HG03066 (cell line): Measurements from ENCODE around the gene L3MBTL4.

Experiments
- ATAC-seq: cut with Tn5 transposase; IDR thresholded peaks from one replicate; pipeline ENCODE4 v1.9.1; 2021; ENCODE audit warnings: low read depth; ENCODE audit not compliant: unreplicated experiment

The L3MBTL4 gene

GRCh38 chr18:6009756-6010155 is 405.0 kb downstream of the L3MBTL4 start:
- ATAC-seq: no peak

DNA sequence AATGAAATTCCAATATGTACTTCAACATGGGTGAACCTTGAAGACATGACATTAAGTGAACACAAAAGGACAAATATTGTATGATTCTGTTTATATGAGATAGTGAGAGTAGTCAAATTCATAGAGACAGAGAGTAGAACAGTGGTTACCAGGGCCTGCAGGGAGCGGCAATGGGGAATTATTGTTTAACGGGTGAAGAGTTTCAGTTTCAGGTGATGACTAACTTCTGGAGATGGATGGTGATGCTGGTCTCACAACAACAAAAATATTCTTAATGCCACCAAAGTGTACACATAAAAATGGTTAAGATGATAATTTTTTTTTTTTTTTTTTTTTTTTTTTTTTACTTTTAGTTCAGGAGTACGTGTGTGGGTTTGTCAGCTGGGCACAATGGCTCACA is 410.0 kb downstream of the L3MBTL4 start:
- peak; percentile 99 for ATAC-seq

- ATAC-seq: peak; percentile 57
Observed at GRCh38 chr18:6004119-6004518, 410.6 kb downstream of the L3MBTL4 start.

GRCh38 chr18:6001867-6002266 is 412.8 kb downstream of the L3MBTL4 start:
- ATAC-seq: no peak

- ATAC-seq: peak; percentile 99
Observed at GRCh38 chr18:5998907-5999306, 415.8 kb downstream of the L3MBTL4 start.

DNA sequence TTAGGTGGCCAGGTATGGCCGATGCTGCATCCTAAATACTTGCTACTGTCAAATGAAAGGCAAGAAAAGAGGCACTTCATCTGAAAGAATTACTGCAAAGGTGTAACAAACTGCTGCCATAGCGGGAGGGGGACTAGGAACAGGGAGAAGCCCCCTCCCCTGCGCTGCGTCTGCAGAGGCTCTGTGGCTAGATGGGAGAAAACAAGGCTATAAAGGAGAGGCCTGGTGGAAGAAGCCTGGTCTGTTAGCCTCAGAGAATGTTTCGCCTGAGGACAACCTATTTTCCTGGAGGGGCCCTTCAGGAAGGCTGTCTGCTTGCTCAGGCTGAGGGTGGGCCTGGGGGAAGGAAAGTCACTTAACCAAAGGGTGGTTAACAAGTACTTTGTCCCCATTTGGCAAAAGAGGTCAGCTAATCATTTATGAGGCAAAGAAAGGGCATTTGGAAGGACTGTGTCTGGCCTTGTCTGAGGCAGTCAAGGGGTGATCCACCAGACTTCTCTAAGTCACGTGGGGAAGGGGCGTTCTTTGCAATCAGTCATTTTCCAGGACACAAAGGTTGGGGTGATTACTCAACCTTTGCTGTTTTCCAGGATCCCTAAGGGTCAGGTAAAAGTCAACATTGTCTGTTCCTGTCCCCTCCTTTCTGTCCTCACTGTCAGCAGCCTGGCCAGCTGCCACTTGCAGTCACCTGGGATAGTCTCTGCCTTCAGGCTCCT is 416.4 kb downstream of the L3MBTL4 start:
- ATAC-seq: peak; percentile 17

DNA sequence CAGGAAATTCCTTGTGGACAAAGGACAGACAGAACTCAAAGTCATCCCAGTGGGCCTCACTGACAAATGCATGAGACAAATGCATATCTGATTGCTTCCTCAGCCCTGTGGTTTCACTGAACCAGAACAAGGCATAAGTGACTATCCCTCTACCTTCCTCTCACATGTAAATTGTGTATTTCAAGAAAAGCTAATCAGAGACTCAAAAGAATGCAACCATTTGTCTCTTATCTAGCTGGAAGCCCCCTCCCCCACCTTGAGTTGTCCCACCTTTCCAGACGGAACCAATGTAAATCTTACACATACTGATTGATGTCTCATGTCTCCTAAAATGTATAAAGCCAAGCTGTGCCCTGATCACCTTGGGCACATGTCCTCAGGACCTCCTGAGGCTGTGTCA is 417.4 kb downstream of the L3MBTL4 start:
- no peak for ATAC-seq

- no peak for ATAC-seq
Observed at GRCh38 chr18:5995626-5996025, 419.1 kb downstream of the L3MBTL4 start.

DNA sequence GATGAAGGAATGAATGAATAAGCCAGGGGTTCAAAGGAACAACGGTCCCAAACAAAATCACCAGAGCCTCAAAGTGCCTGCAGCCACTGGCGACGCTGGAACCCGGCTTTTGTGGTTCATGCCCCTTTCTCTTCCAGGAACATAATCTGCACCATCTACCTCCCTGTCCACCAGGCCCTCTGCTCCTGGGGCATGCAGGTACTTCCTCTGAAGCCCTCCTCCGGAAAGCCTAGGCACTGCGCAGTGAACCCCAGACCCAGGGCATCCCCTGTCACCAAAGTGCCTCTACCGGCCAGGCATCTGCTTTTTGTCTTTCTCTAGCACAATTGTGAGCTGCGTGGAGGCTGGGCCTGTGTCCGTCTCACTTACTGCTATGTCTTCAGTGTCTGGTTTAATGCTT is 420.8 kb downstream of the L3MBTL4 start:
- ATAC-seq: no peak

DNA sequence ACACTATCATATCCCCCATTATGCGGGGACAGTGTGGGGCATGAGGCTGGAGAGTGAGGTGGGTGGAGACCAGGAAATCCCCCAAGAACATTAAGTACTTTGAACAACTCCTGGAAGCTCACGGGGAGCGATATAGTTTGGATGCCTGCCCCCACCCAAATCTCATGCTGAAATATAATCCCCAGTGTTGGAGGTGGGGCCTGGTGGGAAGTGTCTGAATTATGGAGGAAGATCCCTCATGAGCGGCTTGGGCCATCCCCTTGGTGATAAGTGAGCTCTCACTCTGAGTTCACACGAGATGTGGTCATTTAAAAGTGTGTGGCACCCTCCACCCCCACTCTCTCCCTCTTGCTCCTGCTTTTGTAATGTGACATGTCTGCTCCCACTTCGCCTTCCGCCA is 422.3 kb downstream of the L3MBTL4 start:
- ATAC-seq: no peak

GRCh38 chr18:5987249-5987648 is 427.5 kb downstream of the L3MBTL4 start:
- ATAC-seq: no peak

DNA sequence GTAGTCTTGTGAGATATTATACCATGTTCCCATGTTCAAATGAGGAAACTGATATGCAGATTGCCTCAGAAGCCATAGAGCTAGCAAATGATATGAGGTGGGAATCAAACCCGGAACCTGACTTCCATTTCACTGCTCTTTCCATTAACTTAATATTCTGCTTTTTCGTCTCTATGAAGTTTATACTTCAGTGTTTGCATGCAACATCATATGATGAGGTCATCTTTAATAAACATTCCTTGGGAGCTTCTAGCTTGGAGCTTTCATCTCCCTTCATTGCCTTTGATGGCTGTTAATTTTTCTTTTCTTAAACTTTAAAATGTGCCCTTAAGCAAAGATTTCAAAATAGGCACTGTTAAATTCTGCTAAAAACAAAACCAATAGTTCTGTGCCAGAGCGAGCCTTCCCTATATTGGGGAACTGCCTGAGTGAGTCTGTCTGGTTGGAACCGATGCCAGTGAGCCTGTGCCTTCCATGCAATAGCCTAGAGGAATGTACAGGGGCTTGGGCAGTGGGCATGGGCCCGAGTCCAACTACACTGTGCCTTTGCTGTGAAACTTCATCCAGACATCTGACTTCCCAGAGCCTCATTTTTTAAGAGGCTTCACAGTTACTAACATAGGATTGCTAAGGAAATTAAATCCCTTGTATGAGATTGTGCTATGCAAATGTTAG is 428.3 kb downstream of the L3MBTL4 start:
- no peak for ATAC-seq

- no peak for ATAC-seq
Observed at GRCh38 chr18:5984245-5984644, 430.5 kb downstream of the L3MBTL4 start.

DNA sequence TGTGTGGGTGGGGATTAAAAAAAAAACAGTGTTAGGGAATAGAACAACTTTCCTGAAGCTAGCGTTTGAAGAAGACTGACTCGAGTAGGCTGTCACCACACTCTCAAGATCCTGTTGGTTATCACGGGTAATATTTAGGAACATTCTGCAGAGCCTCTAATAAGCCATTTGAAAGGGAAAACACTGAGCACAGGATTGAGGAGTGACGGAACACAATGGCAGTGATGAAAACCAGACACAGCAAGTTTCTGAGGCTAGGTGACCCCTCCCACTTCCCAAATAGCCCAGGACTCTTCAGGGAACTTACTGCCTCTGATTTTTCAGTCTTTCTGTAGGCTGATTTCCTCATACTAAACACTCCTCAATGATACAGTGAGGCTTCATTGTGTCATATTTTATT is 431.2 kb downstream of the L3MBTL4 start:
- ATAC-seq: no peak

GRCh38 chr18:5982332-5982731 is 432.4 kb downstream of the L3MBTL4 start:
- ATAC-seq: peak; percentile 51

DNA sequence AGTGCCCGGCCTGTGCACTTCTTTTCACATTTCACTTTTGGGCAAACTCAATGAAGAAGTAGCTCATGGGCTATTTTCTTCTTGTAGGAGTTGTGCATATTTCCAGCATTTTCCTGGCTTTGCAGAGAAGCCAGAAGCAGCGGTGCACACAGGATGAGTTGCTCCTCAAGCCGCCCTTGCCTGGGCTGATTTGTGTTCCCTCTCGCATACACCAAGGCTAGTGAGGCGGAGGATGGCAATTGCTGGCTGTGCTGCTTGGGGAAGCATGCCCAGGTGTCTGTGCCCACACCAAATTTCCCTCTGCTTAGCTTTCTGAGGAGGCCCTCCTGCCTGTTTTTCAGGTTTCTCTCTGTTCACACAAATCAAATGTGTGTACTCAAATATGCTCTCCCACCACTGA is 434.0 kb downstream of the L3MBTL4 start:
- ATAC-seq: no peak

GRCh38 chr18:5979971-5980457 is 434.7 kb downstream of the L3MBTL4 start:
- ATAC-seq: peak; percentile 62

DNA sequence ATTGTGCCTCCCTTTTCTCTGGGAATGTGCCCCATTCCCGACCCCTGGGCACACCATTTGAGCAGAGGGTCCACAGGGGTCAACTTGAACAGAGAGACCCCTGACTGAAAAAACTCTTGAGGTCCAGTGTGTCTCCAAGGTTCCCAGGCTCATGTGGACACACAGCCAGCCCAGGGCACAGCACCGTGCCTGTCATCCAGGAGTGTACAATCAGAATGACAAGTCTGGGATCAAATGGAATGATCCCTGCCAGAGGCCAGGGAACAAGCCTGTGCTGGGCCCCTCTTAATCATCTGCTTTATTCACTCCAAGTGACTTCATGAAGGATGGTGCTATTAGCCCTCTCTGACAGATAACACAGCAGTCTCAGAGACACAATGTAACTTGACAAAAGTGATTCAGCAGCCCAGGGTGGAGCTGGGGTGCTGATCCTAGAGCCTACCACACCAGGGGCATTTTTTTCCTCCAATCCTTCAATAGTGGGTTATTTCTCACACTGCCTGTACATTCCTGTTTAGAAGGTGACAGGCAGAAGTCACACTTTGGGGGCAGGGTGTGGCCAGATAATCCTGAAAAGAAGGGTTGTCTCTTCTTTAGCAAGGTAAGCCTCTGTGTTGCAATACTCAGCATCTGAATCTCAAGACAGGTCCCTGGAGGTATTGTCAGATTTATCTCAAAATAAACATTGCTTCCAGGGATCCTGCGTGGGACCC is 435.4 kb downstream of the L3MBTL4 start:
- no peak for ATAC-seq

DNA sequence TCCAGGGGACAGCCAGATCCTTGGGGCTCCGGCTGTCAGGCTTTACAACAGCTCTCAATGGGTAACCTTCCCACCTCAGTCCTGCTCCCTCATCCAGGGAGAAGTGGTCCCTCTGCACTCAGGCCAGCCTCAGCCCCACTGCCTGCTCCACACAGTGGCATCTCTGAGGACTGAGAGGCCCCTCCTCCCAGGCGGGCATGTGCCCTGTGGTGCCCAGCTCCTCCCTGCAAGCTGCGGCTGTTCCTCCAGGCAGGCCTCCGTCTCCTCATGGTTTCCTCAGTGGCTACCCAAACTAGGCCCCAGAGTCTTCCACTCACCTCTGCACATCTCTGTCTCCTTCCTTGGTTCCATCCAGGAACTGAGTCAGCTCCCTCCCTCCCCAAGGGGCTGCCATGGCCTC is 437.7 kb downstream of the L3MBTL4 start:
- no peak for ATAC-seq

GRCh38 chr18:5975111-5976002 is 439.4 kb downstream of the L3MBTL4 start:
- peak; percentile 47 for ATAC-seq

DNA sequence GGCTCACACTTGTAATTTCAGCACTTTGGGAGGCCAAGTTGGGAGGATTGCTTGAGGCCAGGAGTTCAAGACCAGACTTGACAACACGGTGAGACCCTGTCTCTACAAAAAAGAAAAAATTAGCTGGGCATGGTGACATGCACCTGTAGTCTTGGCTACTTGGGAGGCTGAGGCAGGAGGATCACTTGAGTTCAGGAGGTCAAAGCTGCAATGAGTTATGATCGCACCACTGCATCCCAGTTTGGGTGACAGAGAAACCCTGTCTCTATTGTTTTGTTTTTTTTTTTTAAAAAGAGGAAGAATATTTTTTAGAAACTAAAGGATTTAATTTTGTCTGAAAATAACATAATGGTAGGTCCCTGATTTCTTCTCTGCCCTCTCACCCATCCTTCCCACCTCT is 440.0 kb downstream of the L3MBTL4 start:
- ATAC-seq: no peak
